HepG2 (cell line): ENCODE data around the gene LST1.
"Not testable (repeated sequence)": the region's sequence is repeated elsewhere in the genome, so short reads cannot be mapped to it uniquely, and the experiment has no call there.

Source experiments
- ARID2 ChIP-seq: sonication (generic); formaldehyde crosslinking; IDR thresholded peaks from 2 replicates; pipeline ENCODE4 v1.8.1; 2022; ENCODE audit warnings: mild to moderate bottlenecking, missing genetic modification reagents, borderline replicate concordance
- BRF2 ChIP-seq: sonication (generic); formaldehyde crosslinking; IDR thresholded peaks from 2 replicates; pipeline ENCODE4 v1.8.1; 2022; ENCODE audit warnings: mild to moderate bottlenecking, missing genetic modification reagents
- CAMTA2 ChIP-seq: sonication (generic); formaldehyde crosslinking; IDR thresholded peaks from 2 replicates; pipeline ENCODE4 v1.4.0; 2020; ENCODE audit warnings: mild to moderate bottlenecking, missing genetic modification reagents, borderline replicate concordance
- CTCF ChIP-seq: sonication (generic); formaldehyde crosslinking; IDR thresholded peaks from 2 replicates; pipeline ENCODE4 v1.5.0; 2020; ENCODE audit warnings: mild to moderate bottlenecking, missing genetic modification reagents, moderate library complexity
- MAX ChIP-seq: IDR thresholded peaks from 2 replicates; pipeline ENCODE4 v1.6.1; 2012; ENCODE audit warnings: inconsistent platforms
- RFX5 ChIP-seq: IDR thresholded peaks from 2 replicates; pipeline ENCODE4 v1.6.1; 2011; ENCODE audit warnings: low read depth, low read length, improper control_type of control experiment
- SP1 ChIP-seq, 2 experiments: fragments of 450-650 bp in 1 of 2; sonication (generic) in 1 of 2; formaldehyde crosslinking in 1 of 2; IDR thresholded peaks; 2 replicates each; pipeline versions ENCODE4 v1.4.0 to v1.6.1; 2016 to 2020; ENCODE audit warnings: missing genetic modification reagents in 1 of 2
- SP2 ChIP-seq: sonication (generic); formaldehyde crosslinking; IDR thresholded peaks from 2 replicates; pipeline ENCODE4 v1.5.1; 2020; ENCODE audit warnings: mild to moderate bottlenecking, missing genetic modification reagents
- TARDBP ChIP-seq: sonication (generic); formaldehyde crosslinking; IDR thresholded peaks from 2 replicates; pipeline ENCODE4 v1.8.0; 2022; ENCODE audit warnings: mild to moderate bottlenecking, missing genetic modification reagents
- ZNF670 ChIP-seq: sonication (generic); formaldehyde crosslinking; IDR thresholded peaks from 2 replicates; pipeline ENCODE4 v1.8.0; 2022; ENCODE audit warnings: mild to moderate bottlenecking, missing genetic modification reagents, borderline replicate concordance
- TF ChIP-seq, protein P1 (sequence below): sonication (generic); formaldehyde crosslinking; IDR thresholded peaks from 2 replicates; pipeline ENCODE4 v1.4.0; 2020; ENCODE audit warnings: missing genetic modification reagents
- TF ChIP-seq, protein P2 (sequence below): sonication (generic); formaldehyde crosslinking; IDR thresholded peaks from 2 replicates; pipeline ENCODE4 v1.4.0; 2020; ENCODE audit warnings: missing genetic modification reagents, borderline replicate concordance
- TF ChIP-seq, protein P3 (sequence below), 2 experiments: IDR thresholded peaks; 2 replicates each; pipeline ENCODE4 v1.6.1; 2011 to 2012; ENCODE audit warnings: low read length in 2 of 2, borderline replicate concordance in 1 of 2, low read depth in 1 of 2, mild to moderate bottlenecking in 1 of 2, moderate library complexity in 1 of 2

GRCh38 chr6:31590691-31591090 lies 4.6 kb downstream of the LST1 start:
- TF ChIP-seq BRF2; CTCF; ZNF670 (CRISPR knock-in tag); CAMTA2 (CRISPR knock-in tag); SP2 (CRISPR knock-in tag); ARID2 (CRISPR knock-in tag); SP1 (IDR thresholded peaks at IDR 0.05); SP1 (CRISPR knock-in tag; IDR thresholded peaks at IDR 0.05); MAX; RFX5; TARDBP (CRISPR knock-in tag): not testable (repeated sequence)
- TF ChIP-seq, protein P1, sequence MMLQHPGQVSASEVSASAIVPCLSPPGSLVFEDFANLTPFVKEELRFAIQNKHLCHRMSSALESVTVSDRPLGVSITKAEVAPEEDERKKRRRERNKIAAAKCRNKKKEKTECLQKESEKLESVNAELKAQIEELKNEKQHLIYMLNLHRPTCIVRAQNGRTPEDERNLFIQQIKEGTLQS (CRISPR knock-in tag) = not testable (repeated sequence)
- TF ChIP-seq, protein P2, sequence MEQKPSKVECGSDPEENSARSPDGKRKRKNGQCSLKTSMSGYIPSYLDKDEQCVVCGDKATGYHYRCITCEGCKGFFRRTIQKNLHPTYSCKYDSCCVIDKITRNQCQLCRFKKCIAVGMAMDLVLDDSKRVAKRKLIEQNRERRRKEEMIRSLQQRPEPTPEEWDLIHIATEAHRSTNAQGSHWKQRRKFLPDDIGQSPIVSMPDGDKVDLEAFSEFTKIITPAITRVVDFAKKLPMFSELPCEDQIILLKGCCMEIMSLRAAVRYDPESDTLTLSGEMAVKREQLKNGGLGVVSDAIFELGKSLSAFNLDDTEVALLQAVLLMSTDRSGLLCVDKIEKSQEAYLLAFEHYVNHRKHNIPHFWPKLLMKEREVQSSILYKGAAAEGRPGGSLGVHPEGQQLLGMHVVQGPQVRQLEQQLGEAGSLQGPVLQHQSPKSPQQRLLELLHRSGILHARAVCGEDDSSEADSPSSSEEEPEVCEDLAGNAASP (CRISPR knock-in tag) = not testable (repeated sequence)
- TF ChIP-seq, protein P3, sequence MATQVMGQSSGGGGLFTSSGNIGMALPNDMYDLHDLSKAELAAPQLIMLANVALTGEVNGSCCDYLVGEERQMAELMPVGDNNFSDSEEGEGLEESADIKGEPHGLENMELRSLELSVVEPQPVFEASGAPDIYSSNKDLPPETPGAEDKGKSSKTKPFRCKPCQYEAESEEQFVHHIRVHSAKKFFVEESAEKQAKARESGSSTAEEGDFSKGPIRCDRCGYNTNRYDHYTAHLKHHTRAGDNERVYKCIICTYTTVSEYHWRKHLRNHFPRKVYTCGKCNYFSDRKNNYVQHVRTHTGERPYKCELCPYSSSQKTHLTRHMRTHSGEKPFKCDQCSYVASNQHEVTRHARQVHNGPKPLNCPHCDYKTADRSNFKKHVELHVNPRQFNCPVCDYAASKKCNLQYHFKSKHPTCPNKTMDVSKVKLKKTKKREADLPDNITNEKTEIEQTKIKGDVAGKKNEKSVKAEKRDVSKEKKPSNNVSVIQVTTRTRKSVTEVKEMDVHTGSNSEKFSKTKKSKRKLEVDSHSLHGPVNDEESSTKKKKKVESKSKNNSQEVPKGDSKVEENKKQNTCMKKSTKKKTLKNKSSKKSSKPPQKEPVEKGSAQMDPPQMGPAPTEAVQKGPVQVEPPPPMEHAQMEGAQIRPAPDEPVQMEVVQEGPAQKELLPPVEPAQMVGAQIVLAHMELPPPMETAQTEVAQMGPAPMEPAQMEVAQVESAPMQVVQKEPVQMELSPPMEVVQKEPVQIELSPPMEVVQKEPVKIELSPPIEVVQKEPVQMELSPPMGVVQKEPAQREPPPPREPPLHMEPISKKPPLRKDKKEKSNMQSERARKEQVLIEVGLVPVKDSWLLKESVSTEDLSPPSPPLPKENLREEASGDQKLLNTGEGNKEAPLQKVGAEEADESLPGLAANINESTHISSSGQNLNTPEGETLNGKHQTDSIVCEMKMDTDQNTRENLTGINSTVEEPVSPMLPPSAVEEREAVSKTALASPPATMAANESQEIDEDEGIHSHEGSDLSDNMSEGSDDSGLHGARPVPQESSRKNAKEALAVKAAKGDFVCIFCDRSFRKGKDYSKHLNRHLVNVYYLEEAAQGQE (IDR thresholded peaks at IDR 0.05; ENCODE audit: borderline replicate concordance in 1 of 2, low read depth in 1 of 2, low read length in 2 of 2) = not testable (repeated sequence)
